Pancreas (tissue), 10 donors: ENCODE data around the gene TNIK. TPM values are rescaled to one million over a fixed set of nuclear protein-coding genes. Genes with fewer than 3 reads are reported as not detected.
"Not testable (repeated sequence)": the region's sequence is repeated elsewhere in the genome, so short reads cannot be mapped to it uniquely, and the experiment has no call there.

Experiments
- ATAC-seq, 4 donors: fragments of 200-7000 bp; cut with Tn5 transposase; one replicate each; pipeline versions ENCODE4 v1.8.0 to v1.9.1; 2020; ENCODE audit warnings: mild to moderate bottlenecking in 4 of 4, moderate library complexity in 4 of 4
- DNase-seq, 6 donors: peaks; one replicate each; pipeline ENCODE4 v3.0.0-alpha.2; 2020
- FAIRE-seq: peaks from 2 replicates; lab custom pipeline; 2012; peaks lifted over from hg19 to GRCh38; lab: Jason Lieb, UNC
- H3K27ac ChIP-seq, 4 donors: fragments of 200-600 bp; sonication (generic); 1 replicate in 3 of 4; 2 replicates in 1 of 4; pipeline versions ENCODE4 v1.5.0 to v1.8.0; 2020
- H3K27me3 ChIP-seq, 4 donors: fragments of 200-600 bp; one replicate each; pipeline ENCODE4 v1.8.0; 2021
- H3K36me3 ChIP-seq, 3 donors: fragments of 200-600 bp; sonication (generic) in 1 of 3; one replicate each; pipeline versions ENCODE4 v1.5.0 to v1.8.0; 2020 to 2021
- H3K4me1 ChIP-seq, 3 donors: fragments of 200-600 bp; one replicate each; pipeline ENCODE4 v1.8.0; 2021
- H3K4me3 ChIP-seq, 4 donors: fragments of 200-600 bp; sonication (generic) in 2 of 4; one replicate each; pipeline versions ENCODE4 v1.5.0 to v1.8.0; 2020 to 2021
- H3K9me3 ChIP-seq, 4 donors: fragments of 200-600 bp; one replicate each; pipeline ENCODE4 v1.8.0; 2021
- CTCF ChIP-seq, 4 donors: fragments of 200-600 bp; sonication (generic) in 3 of 4; IDR thresholded peaks; one replicate each; pipeline versions ENCODE4 v1.5.0 to v1.8.0; 2021; ENCODE audit warnings: antibody characterized with exemption in 4 of 4
- WGBS, 2 donors: extraction: QIAGEN DNeasy Blood & Tissue Kit; methylation state at CpG; one replicate each; pipeline ENCODE4 v1.1.7; 2013; 5-methylcytosine and 5-hydroxymethylcytosine counted together
- intact Hi-C, 3 donors: fragments of 100-400 bp; cut with DNase I; formaldehyde crosslinking; loops; one replicate each; pipeline versions ENCODE4 v1.11.1 to v1.14.2; 2022
- polyA plus RNA-seq, 2 donors: library from polyadenylated mRNA; stranded (reverse); fragments of 200-250 nt; gene quantifications; one replicate each; pipeline ENCODE4 v1.2.3, GENCODE V29; 2013
- total RNA-seq, 6 donors: library from RNA; stranded (reverse); fragmentation: NEBNext Ultra II Directional in 4 of 6; extraction: Animal tissue kit (Norgen Biotek cat#: 25700) in 4 of 6; gene quantifications; one replicate each; pipeline versions ENCODE4 v1.2.1 to v1.2.4, GENCODE V29; 2021 to 2023
- donor health status: healthy with polysubstance abuse.
- donor health status: DM: no; HTN: no; CAD: no; lungs with moderate emphysema.
- donor health status: DM: no; HTN: no; CAD: no.
- donor health status: control.
- donor health status: control.
- donor health status: Bipolar disorder and iron deficiency.
- donor health status: DM: yes; HTN: yes; CAD: no.
- donor health status: DM: no; HTN: no; CAD: no.
- donor health status: DM: no; HTN: no; CAD: no.
- donor health status: DM: yes; HTN: yes; CAD: no.

TNIK gene
- total and polyA plus RNA-seq, 8 donors = 3.5 to 13.6 (median 5.8) TPM

- H3K27ac ChIP-seq = no peak overlapping the region
- FAIRE-seq = no peak
- no peaks in the 10 kb centered on the region for H3K9me3 ChIP-seq
- no peak for TF ChIP-seq CTCF (IDR thresholded peaks at IDR 0.05)
- ATAC-seq = no peak
- H3K4me1 ChIP-seq = peaks cover 7 to 14% (median 8%) of the 10 kb centered on the region in 3 donors
- H3K4me3 ChIP-seq = no peak overlapping the region
- intact Hi-C loops = no loop called here
- no peaks in the 10 kb centered on the region for H3K27me3 ChIP-seq
- WGBS, 2 donors = 97 to 100% methylated on average over 1 of the region's 1 CpG
- H3K36me3 ChIP-seq = no peaks in the 10 kb centered on the region
- no peak for DNase-seq
Observed at GRCh38 chr3:171293142-171293782, 166.9 kb downstream of the TNIK start.

GRCh38 chr3:171290680-171291079, 169.5 kb downstream of the TNIK start:
- intact Hi-C loops = no loop called here
- ATAC-seq = no peak
- Histone ChIP-seq H3K4me1 (peaks cover 9 to 14% (median 12%) of the 10 kb centered on the region in 3 donors), H3K27ac (no peak overlapping the region), H3K4me3 (no peak overlapping the region), H3K27me3 (no peaks in the 10 kb centered on the region), H3K36me3 (no peaks in the 10 kb centered on the region), H3K9me3 (no peaks in the 10 kb centered on the region)
- no peak for TF ChIP-seq CTCF (IDR thresholded peaks at IDR 0.05)
- WGBS, 2 donors = 72 to 75% methylated on average over 2 of the region's 2 CpGs
- no peak for DNase-seq
- FAIRE-seq = no peak

GRCh38 chr3:171289291-171289690, 170.9 kb downstream of the TNIK start:
- H3K9me3 ChIP-seq = no peaks in the 10 kb centered on the region
- H3K4me3 ChIP-seq = no peak overlapping the region
- no peak for TF ChIP-seq CTCF (IDR thresholded peaks at IDR 0.05)
- FAIRE-seq (no peak), ATAC-seq (no peak), DNase-seq (no peak)
- intact Hi-C loops = no loop called here
- no peaks in the 10 kb centered on the region for H3K36me3 ChIP-seq
- no peaks in the 10 kb centered on the region for H3K27me3 ChIP-seq
- no peak overlapping the region for H3K27ac ChIP-seq
- peaks cover 7 to 10% (median 7%) of the 10 kb centered on the region in 3 donors for H3K4me1 ChIP-seq

GRCh38 chr3:171287761-171288160, 172.4 kb downstream of the TNIK start:
- intact Hi-C loops = not testable (repeated sequence)
- WGBS, 2 donors = 88 to 93% methylated on average over 3 of the region's 3 CpGs

GRCh38 chr3:171286580-171287249, 173.5 kb downstream of the TNIK start:
- Histone ChIP-seq H3K4me3 (no peak overlapping the region), H3K9me3 (no peaks in the 10 kb centered on the region), H3K27me3 (no peaks in the 10 kb centered on the region), H3K27ac (no peak overlapping the region), H3K36me3 (no peaks in the 10 kb centered on the region), H3K4me1 (peaks cover 7 to 10% (median 7%) of the 10 kb centered on the region in 3 donors)
- 53 to 71% methylated on average over 1 of the region's 1 CpG for WGBS, 2 donors
- no peak for FAIRE-seq
- TF ChIP-seq CTCF (IDR thresholded peaks at IDR 0.05) = no peak
- ATAC-seq = peak; percentile 87 to 95 (median 90)
- intact Hi-C loops = no loop called here
- no peak for DNase-seq

More at GRCh38 chr3:171287761-171288160, 172.4 kb downstream of the TNIK start:
- H3K4me3 ChIP-seq, H3K9me3 ChIP-seq, ATAC-seq, DNase-seq, H3K36me3 ChIP-seq, FAIRE-seq, H3K27ac ChIP-seq, H3K27me3 ChIP-seq: not testable (repeated sequence)
- H3K4me1 ChIP-seq = peaks cover 7 to 10% (median 7%) of the 10 kb centered on the region in 3 donors
